Body of pancreas (tissue), 4 donors: ENCODE measurements around the gene TTLL11.

Experiments used
- POLR2A ChIP-seq, 3 donors: fragments of 450-650 bp; IDR thresholded peaks; one replicate each; pipeline ENCODE4 v1.6.1; 2016; ENCODE audit warnings: antibody characterized with exemption in 3 of 3, mild to moderate bottlenecking in 2 of 3
- TF ChIP-seq, protein P1 (sequence below), 7 experiments: fragments of 450-650 bp in 4 of 7; fragments of 200-600 bp in 3 of 7; sonication (generic) in 3 of 7; IDR thresholded peaks; one replicate each; pipeline ENCODE4 v1.5.1; 2016 to 2019; ENCODE audit warnings: antibody characterized with exemption in 7 of 7

DNA sequence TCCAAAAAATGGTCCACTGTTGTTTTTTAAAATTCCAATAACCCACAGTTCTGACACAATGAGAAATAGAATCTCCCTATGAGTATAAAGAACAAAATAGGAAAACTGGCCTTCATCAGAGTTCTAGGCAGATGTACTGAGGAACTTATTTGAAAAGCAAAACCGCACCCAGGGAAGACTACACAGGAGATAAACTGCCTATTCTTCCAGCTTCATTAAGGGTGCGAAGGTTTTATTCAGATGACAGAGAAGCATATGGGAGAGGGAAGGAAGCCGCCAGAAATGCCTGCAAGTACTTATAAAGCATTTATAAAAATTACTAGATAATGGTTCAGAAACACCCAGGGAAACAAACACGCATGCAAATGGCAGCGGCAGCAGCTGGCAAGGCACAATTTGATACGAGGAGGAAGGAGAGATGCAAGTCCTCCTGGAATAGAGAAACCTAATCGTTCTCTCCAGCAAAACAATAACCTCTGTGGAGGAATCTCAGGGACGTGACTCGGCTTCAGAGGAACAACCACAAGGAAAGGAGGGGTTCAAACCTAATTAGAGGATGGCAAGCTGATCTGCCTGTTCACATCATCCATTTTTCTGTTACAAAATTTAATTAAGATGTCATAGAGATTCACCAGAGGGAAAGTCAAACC, 9.0 kb downstream of the TTLL11 start:
- TF ChIP-seq, protein P1, sequence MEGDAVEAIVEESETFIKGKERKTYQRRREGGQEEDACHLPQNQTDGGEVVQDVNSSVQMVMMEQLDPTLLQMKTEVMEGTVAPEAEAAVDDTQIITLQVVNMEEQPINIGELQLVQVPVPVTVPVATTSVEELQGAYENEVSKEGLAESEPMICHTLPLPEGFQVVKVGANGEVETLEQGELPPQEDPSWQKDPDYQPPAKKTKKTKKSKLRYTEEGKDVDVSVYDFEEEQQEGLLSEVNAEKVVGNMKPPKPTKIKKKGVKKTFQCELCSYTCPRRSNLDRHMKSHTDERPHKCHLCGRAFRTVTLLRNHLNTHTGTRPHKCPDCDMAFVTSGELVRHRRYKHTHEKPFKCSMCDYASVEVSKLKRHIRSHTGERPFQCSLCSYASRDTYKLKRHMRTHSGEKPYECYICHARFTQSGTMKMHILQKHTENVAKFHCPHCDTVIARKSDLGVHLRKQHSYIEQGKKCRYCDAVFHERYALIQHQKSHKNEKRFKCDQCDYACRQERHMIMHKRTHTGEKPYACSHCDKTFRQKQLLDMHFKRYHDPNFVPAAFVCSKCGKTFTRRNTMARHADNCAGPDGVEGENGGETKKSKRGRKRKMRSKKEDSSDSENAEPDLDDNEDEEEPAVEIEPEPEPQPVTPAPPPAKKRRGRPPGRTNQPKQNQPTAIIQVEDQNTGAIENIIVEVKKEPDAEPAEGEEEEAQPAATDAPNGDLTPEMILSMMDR (IDR thresholded peaks at IDR 0.05): no peak
- TF ChIP-seq POLR2A (IDR thresholded peaks at IDR 0.05): no peak
